NCI-H748 (cell line): ENCODE data around the gene USE1.

Source experiments
- DNase-seq: peaks from one replicate; lab custom pipeline; 2025; ENCODE audit not compliant: unreplicated experiment; lab: John Stamatoyannopoulos, UW

USE1 gene

DNA sequence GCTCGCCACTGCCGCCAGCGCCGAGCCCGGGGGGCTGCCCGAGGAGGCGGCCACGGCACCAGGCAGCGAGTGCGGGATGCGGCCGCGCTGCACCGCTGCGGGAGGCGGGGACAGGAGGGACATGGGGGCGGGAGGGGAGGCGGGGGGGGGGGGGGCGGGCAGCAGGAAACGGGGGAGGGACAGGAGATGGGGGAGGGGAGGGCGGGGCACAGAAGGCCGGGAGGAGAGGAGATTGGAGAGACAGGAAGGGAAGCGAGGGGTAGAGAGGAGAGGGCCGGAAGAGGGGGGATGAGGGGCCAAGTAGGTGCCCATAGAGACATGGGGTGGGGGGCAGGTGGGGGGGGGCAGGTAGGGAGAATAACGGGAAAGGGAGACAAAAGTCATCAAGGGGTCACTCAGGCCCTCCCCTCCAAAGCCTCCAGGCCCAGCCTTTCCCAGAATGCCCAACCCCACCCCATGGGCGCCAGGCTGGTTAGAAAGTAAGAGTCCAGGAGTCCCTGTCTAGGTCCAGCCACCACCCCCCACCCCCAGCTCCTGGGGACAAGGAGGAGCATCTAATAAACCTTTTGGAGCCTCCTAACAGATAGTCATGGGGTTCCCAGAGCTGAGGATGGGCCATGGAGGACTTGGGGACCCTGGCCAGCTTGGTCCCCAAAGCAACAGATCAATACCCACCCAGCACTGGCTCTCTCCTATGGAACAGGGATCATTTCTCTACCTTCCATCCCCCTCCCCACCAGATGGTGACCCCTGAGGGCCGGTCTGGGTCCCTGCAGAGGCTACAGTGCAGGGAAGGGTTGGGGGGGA is 21.0 kb downstream of the USE1 start:
- DNase-seq, result peak; percentile 32

DNA sequence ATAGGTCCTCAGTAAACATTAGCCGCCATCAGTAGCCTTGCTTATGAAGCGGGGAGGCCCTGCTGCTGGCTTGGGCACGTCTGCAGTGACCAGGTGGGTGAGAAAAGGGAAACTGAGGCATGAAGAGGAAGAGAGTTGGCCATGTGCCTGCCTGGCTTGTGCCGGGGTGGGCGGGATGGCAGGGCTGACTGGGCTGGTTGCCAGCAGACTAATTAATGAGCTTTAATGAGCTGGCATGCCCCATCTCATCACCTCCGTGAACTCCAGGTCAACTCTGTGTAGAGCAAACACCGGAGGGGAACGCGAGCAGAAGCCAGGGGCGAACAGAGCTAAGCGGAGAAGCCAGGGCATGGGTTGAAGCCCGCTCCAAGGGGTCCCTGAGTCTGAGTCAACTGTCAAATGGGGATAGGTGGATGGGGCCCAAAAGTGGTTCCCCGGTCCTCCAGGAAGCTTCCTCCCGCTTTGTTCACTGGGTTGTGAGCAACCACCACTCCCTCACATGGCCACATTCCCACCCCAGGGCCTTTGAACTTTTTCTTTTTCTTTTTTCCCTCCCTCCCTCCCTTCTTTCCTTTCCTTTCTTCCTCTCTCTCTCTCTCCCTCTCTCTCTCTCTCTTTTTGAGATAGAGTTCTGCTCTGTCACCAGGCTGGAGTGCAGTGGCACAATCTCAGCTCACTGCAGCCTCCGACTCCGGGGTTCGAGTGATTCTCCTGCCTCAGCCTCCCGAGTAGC is 21.8 kb downstream of the USE1 start:
- DNase-seq, result no peak

- no peak for DNase-seq
Measured at GRCh38 chr19:17237747-17238706, 22.9 kb downstream of the USE1 start.

GRCh38 chr19:17240062-17240752 is 25.1 kb downstream of the USE1 start:
- DNase-seq, result no peak

- DNase-seq, result no peak
Measured at GRCh38 chr19:17240826-17241399, 25.8 kb downstream of the USE1 start.

DNA sequence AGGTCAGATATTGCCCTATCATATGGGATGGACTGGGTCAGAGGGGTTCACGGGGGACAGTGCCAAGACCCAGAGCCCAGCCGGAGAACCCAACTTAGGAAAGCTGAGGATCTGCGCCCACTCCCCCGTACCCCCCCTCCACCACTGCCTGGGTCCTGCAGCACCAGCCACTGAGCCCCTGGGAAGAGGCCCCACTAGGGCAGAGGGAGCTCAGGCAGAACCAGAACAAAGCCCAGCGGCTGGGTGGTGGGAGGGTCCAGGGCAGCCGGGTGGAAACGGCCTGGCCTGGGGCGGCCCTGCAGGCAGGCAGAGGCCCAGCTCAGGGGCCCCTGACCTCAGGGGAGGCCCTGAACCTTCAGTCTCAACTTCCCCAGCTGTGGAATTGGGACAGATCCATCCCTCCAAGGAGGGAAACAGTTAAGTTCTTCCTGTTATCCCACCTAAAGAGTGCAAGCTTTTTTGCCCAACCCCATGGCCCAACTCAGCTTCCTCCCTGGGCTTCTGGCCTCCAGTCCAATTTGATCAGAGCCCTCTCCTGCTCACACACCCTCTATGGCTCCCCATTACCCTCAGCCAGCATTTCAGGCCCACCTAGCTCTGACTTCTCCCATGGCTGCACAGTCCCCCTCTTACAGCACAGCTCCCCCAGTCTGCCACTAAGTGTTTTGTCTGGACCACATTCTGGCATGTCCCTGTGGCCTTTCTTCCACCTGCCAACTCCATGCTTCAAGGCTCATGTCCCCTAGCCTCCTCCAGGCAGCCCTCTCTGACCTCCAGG is 27.5 kb downstream of the USE1 start:
- no peak for DNase-seq

DNA sequence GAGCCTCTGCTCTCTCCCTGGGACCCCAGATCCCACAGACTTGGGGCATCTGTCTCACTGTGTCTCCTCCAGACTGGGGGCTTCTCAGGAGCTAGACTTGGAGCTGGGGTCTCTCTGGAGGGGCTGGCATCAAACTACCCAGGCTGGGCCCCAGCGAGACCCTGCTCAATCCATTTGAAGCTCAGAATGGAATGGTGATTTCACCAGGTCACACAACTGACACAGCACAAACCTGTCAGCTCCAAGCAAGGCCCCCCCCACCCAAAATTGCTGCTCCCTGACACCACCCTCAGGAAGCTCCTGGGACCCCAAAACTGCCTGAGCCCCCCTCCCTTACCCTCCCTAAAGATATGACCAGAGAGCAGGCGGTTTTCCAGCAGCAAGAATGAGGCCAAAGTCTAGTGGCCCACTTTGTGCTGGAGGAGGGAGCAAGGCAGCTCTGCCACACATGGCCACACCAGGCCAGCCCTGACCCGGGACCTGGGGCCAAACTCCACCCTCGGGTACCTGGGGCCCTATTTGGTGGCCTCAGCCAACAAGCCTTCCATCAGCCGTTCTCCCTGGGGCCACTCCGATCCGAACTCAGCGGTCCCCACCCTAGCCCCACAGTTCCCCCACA is 28.2 kb downstream of the USE1 start:
- DNase-seq, result no peak

GRCh38 chr19:17243830-17244617 is 28.9 kb downstream of the USE1 start:
- peak; percentile 21 for DNase-seq

GRCh38 chr19:17244618-17245534 is 29.7 kb downstream of the USE1 start:
- DNase-seq, result peak; percentile 13

DNA sequence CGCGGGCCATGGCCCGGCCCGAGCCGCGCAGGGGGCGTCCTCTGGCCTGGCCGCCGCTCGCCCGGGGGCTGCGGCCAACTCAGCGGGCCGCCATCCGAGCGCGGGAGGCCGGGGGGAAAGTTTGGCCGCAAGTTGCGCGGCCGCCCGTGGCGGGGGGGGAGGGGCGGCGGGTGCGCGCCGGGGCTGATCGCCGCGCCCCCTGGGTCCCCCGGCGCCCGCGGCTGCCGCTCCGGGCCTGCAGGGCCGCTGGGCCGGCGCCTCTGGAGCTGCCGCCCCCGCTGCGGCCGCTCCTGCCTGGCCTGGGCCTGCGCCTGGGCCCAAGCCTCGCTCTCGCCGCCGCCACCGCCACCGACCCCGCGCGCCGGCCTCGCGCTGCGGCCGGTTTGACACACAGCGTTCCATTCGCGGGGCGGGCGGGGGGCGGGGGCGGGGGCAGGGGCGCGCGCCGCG is 30.4 kb downstream of the USE1 start, which contains the start of gene NR2F6:
NR2F6 (minus strand) TSS at position 385 of the 450 bp plus-strand sequence. CDS start 699 bp downstream, outside the sequence.
- DNase-seq, result no peak

DNA sequence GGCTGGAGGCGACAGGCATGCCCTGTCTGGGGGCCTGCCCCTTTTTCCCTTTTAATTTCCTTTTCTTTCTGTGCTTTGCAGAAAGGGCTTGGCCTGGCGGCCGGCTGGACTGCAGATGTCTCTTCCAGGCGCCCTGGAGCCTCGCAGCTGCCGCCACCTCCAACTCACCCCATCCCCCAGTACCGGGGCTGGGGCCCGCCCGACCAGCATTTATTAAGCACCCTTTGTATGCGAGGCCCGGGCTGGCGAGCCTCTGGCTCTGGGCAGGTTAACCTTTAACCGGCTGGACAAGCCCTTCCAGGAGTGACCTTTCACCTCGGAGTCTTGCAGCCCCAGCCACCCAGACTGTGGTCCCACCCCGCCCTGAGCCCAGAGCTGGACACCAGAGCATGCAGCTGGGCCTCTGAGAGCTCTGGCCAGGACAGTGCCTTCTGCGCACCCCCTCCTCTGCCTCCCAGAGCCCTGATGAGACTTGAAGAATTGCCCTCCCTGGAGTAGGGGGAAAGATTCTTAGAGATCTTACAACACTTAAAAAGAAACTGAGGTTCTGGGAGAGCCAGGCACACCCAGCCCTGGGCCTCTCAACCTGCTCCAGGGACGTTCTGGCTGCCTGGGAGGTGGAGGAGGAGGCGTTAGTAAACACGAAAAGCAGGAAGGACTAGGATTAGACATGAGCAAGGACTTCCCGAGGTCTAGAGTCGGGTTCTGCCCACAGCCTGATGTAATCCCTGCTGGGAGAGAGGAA is 31.7 kb downstream of the USE1 start:
- DNase-seq, result peak; percentile 59

DNA sequence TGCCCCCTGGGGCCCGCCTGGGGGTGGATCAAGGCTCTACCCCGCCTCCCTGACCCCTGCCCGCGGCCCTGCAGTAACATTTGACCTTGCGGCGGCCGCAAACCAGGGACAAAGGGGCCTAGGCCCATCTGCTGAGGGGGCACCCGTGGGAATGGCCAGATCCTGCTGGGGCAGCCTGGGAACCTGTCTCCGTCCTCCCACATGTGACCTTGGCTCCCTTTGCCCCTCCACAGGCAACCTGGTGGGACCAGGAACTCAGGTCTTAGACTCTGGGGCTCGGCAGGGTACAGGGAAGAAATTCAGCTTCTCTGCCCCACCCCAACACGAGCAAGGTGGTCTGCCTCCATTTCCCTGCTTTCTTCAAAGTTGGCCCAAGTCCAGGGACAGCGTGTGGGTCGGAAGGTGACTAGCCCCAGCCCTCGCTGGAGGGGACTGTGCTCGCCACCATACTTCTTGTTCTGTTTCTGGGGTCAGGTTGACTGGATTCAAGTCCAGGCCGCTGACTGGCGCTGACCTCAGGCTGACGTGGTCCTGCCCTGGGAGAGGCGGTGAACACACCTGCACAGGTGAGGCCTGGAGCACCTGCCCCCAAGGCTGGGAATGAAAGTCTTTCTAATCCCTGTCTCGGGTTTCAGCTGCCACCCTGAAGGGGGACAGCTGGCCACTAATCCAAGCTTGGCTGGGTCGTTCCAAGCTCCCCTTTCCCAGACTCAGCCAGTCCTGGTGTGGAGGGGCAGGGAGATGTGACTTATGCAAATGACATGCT is 33.0 kb downstream of the USE1 start:
- DNase-seq, result peak; percentile 19

GRCh38 chr19:17249887-17250548 is 34.9 kb downstream of the USE1 start:
- no peak for DNase-seq

DNA sequence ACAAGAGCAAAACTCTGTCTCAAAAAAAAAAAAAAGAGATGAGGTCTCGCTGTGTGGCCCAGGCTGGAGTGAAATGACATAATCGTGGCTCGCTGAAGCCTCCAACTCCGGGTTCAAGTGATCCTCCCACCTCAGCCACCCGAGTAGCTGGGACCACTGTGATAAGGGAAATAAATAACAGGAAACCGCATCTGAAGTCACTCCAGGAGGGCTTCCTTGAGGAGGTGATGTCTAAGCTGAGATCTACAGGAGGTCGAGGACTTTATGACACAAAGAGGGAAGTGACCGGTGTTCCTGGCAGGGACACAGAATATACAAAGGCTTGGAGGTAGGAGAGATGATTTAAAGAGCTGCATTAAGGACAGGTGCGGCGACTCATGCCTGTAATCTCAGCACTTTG is 39.5 kb downstream of the USE1 start:
- no peak for DNase-seq

DNA sequence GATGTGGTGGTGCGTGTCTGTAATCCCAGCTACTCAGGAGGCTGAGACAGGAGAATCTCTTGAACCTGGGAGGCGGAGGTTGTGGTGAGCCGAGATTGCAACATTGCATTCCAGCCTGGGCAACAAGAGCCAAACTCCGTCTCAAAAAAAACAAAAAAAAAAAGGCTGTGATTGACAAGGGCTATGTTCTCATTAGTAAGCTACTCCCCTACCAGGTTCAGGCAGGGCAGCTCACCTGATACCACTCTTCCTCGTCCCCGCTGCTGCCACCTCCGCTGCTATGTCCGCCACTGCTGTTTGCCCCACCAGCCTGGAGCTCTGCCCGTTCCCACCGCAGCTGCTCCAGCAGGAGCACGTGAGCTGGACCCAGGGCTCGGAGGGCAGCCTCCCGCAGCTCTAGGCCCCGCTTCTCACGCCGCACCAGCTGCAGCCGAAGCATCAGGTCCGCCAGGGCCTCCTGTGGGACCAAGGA is 40.0 kb downstream of the USE1 start:
- peak; percentile 10 for DNase-seq
